Bronchial epithelial cell (primary cell): ENCODE measurements around the gene ABCB8. TPM values are rescaled to one million over a fixed set of nuclear protein-coding genes. Genes with fewer than 3 reads are reported as not detected.
A peak's percentile ranks its signal among the peaks of the same experiment; 100 is the strongest.

Experiments used
- DNase-seq: peaks from one replicate; pipeline ENCODE4 v3.0.0-alpha.2; 2010; ENCODE audit warnings: low read depth
- FAIRE-seq: peaks from 2 replicates; lab custom pipeline; 2011; peaks lifted over from hg19 to GRCh38; lab: Jason Lieb, UNC
- H3K27me3 ChIP-seq: 2 replicates; pipeline ENCODE4 v1.5.1; 2011; ENCODE audit warnings: low read length; ENCODE audit not compliant: control insufficient read depth, insufficient read depth
- H3K36me3 ChIP-seq: 2 replicates; pipeline ENCODE4 v1.5.1; 2011; ENCODE audit warnings: low read length; ENCODE audit not compliant: control insufficient read depth, insufficient read depth
- H3K4me3 ChIP-seq: 2 replicates; pipeline ENCODE4 v1.5.1; 2011; ENCODE audit warnings: mild to moderate bottlenecking, low read depth, low read length, control low read depth
- total RNA-seq: library from RNA; depleted of rRNA; stranded (reverse); fragments of >200 nt; gene quantifications from 2 replicates; pipeline ENCODE4 v1.2.1, GENCODE V29; 2014
- TF ChIP-seq, protein P1 (sequence below): IDR thresholded peaks from 2 replicates; pipeline ENCODE4 v1.5.1; 2011; ENCODE audit warnings: mild to moderate bottlenecking, moderate library complexity, low read length, control low read depth, inconsistent platforms; ENCODE audit not compliant: insufficient read depth, severe bottlenecking

ABCB8 gene
- total RNA-seq, 1 donor from 2014 or later: 20.5 TPM

DNA sequence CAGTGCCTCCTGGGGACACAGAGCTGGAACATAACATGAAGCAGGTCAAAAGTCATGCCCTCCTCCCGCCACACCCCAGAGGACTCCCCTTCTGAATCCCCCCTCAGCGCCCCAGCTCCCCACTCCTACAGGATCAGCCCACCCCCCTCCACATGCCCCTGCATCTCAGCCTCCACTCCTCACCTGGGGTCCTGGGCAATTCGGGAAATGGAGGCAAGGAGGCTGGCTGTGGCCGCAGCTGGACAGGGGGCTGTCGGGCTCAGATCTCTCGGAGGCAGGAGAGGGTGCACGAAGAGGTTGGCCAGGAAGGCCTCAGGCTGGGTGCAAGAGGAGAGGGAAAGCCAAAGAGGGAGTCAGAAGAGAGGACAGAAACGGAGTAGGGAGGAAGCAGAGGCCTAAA, 11.7 kb upstream of the ABCB8 start:
- no peaks in the 10 kb centered on the region for H3K36me3 ChIP-seq
- FAIRE-seq (no peak), DNase-seq (no peak)
- TF ChIP-seq, protein P1, sequence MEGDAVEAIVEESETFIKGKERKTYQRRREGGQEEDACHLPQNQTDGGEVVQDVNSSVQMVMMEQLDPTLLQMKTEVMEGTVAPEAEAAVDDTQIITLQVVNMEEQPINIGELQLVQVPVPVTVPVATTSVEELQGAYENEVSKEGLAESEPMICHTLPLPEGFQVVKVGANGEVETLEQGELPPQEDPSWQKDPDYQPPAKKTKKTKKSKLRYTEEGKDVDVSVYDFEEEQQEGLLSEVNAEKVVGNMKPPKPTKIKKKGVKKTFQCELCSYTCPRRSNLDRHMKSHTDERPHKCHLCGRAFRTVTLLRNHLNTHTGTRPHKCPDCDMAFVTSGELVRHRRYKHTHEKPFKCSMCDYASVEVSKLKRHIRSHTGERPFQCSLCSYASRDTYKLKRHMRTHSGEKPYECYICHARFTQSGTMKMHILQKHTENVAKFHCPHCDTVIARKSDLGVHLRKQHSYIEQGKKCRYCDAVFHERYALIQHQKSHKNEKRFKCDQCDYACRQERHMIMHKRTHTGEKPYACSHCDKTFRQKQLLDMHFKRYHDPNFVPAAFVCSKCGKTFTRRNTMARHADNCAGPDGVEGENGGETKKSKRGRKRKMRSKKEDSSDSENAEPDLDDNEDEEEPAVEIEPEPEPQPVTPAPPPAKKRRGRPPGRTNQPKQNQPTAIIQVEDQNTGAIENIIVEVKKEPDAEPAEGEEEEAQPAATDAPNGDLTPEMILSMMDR: no peak
- no peak overlapping the region for H3K4me3 ChIP-seq
- H3K27me3 ChIP-seq: peaks cover 15% of the 10 kb centered on the region

DNA sequence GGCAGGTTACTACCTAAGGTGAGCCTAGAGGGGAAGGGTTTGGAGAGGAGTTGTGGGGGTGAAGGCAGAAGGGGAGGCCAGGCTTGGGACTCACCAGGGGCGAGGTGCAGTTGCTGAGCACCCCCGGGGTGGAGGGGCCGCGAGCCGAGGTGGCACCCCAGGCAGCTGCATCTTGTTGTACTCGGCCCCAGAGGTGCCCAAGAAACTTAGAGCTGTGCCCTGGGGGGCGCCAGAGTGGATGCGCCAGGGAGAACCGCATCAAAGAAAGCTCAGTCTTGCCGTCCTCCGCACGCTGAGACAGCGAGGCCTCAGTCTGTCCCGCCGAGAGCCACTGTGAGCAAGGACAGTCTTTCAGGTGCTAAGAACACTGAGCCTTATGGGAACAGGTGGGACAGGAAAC, 11.3 kb upstream of the ABCB8 start:
- no peak for DNase-seq
- TF ChIP-seq, protein P1: no peak
- peaks cover 15% of the 10 kb centered on the region for H3K27me3 ChIP-seq
- H3K36me3 ChIP-seq: no peaks in the 10 kb centered on the region
- no peak overlapping the region for H3K4me3 ChIP-seq
- FAIRE-seq: no peak

DNA sequence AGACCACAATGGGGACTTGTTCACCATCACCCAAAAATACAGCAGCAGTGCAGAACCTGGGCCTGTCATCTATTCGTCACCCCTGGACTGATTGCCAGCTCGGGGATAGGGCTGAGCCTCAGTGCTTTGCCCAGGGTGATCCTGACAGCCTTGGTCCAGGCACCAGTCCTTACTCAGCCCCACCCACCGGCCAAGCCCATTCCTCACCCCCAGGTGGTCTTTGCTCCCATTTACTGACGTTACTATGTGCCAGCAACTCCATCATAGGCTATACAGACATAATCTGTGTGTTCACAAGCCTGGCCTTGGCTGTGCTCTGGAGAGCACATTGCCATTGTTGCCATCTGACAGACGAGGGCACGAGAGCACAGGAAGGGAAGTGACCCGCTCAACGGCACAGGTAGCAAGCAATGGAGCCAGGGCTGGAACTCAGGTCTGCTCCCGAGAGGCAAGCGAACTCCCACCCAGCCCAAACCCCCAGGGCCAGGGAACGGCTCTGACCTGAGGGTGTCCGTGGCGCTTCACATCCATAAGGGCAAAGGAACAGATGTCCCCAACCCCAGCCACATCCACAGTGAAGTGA, 10.8 kb upstream of the ABCB8 start:
- H3K4me3 ChIP-seq: no peak overlapping the region
- H3K27me3 ChIP-seq: peaks cover 15% of the 10 kb centered on the region
- FAIRE-seq (no peak), DNase-seq (no peak)
- H3K36me3 ChIP-seq: no peaks in the 10 kb centered on the region
- TF ChIP-seq, protein P1: no peak

DNA sequence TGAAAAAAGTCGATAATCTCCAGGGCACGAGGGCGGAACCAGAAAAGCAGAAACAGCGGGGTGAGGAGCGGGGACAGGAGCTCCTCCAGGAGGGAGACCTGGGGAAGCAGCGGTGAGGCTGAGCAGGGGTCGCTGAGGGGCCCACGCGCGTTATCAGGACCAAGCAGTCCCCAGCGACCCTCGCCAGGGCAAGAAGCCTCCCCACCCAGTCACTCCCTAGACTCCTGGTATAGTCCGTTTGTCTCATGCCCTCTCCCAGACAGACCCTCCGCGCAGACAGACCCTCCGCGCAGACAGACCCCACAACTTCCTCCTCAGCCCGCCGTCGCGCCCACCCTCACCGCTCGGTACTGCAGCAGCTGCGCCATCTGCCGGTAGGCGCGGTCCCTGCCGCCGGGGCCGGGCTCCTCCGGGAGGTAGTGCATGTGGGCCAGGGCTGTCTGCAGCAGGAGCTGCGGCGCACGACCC, 10.3 kb upstream of the ABCB8 start:
- TF ChIP-seq, protein P1: peak; percentile 93
- H3K36me3 ChIP-seq: no peaks in the 10 kb centered on the region
- H3K27me3 ChIP-seq: peaks cover 12% of the 10 kb centered on the region
- FAIRE-seq (no peak), DNase-seq (no peak)
- H3K4me3 ChIP-seq: peak overlapping the region; percentile 11

DNA sequence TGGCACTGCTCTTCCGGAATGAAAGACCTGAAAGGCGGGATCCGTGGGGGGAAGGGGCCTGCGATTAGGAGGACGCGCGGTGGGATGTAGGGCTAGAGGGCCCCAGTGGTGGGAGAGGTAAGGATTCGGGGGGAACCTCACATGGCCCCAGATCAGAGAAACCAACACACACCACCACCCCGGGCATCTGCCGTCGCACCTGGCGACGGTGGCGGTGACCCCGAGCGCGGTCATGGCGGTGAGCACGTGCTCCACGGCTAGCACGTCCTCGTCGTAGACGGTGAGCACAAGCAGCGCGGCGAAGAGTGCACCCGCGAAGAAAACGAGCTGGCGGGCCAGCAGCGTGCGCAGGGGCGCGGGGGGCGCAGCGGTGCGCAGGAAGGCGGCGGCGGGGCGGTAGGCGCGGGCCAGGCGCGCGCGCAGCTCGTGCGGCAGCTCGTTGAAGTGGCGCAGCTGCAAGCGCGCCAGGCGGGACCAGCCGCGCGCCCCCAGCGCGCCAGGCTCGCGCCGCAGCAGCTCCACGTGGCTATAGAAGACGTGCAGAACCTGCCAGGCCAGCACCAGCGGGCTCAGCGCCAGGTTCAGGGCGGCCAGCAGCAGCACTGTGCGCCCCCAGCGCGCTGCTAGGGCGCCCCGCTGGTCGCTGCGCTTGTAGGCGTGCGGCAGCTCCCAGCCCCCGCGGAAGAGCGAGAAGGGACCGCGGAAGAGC, 9.7 kb upstream of the ABCB8 start:
- peak; percentile 19 for DNase-seq
- TF ChIP-seq, protein P1: no peak
- peaks cover 9% of the 10 kb centered on the region for H3K27me3 ChIP-seq

More for the DNA sequence above, 9.7 kb upstream of the ABCB8 start:
- peak overlapping the region; percentile 11 for H3K4me3 ChIP-seq
- no peaks in the 10 kb centered on the region for H3K36me3 ChIP-seq
- no peak for FAIRE-seq
